Epithelial cell of prostate (primary cell): Measurements from ENCODE around the gene NAALADL1.

ENCODE experiments used
- DNase-seq: peaks from one replicate; pipeline ENCODE4 v3.0.0-alpha.2; 2011; ENCODE audit warnings: low read depth, low spot score
- H3K27ac ChIP-seq: fragments of 450-650 bp; 2 replicates; pipeline ENCODE4 v1.5.1; 2017; ENCODE audit warnings: mild to moderate bottlenecking

The NAALADL1 gene

GRCh38 chr11:65058419-65059054, at the start of gene NAALADL1:
Gene NAALADL1 (minus strand): TSS chr11:65058553. CDS start chr11:65058521, 32 bp downstream.
- H3K27ac ChIP-seq = no peak within 1 kb of the TSS
- DNase-seq = no peak

GRCh38 chr11:65107751-65108468, 49.6 kb upstream of the NAALADL1 start:
- no peak for DNase-seq

GRCh38 chr11:65107078-65107477, 48.7 kb upstream of the NAALADL1 start:
- DNase-seq = no peak
- H3K27ac ChIP-seq = no peak overlapping the region

More at GRCh38 chr11:65107751-65108468, 49.6 kb upstream of the NAALADL1 start:
- no peak overlapping the region for H3K27ac ChIP-seq

- DNase-seq = no peak
- no peak overlapping the region for H3K27ac ChIP-seq
These were observed 46.3 kb upstream of the NAALADL1 start for GRCh38 chr11:65104628-65105027.

GRCh38 chr11:65103476-65103875, 45.1 kb upstream of the NAALADL1 start:
- no peak overlapping the region for H3K27ac ChIP-seq
- DNase-seq = no peak

- no peak for DNase-seq
- peak overlapping the region; percentile 42 for H3K27ac ChIP-seq
These were observed 44.1 kb upstream of the NAALADL1 start for GRCh38 chr11:65102142-65103095.

DNA sequence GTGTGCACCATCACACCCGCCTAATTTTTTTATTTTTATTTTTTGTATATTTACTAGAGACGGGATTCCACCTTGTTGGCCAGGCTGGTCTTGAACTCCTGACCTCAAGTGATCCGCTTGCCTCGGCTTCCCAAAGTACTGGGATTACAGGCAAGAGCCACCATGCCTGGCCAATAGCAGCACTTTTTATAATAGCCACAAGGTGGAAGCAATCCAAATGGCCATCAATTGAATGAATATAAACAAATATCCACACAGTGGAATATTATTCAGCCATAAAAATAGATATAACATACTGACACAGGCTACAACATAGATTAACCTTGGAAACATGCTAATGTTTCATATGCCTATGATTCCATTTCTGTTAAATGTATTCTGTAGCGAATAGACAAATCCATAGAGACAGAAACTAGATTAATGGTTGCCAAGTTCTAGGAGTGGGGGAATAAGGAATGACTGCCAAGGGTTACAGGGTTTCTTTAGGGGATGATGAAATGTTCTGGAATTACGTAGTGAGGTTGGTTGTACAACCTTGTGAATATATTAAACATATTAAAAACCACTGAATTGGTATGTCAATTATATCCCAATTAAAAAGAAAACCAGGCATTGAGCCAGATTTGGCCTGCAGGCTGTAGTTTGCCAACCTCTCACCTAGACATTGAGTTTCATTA, 42.5 kb upstream of the NAALADL1 start:
- H3K27ac ChIP-seq = peak overlapping the region; percentile 42
- no peak for DNase-seq

- peak overlapping the region; percentile 84 for H3K27ac ChIP-seq
- DNase-seq = no peak
These were observed 38.6 kb upstream of the NAALADL1 start for GRCh38 chr11:65096926-65097325.

DNA sequence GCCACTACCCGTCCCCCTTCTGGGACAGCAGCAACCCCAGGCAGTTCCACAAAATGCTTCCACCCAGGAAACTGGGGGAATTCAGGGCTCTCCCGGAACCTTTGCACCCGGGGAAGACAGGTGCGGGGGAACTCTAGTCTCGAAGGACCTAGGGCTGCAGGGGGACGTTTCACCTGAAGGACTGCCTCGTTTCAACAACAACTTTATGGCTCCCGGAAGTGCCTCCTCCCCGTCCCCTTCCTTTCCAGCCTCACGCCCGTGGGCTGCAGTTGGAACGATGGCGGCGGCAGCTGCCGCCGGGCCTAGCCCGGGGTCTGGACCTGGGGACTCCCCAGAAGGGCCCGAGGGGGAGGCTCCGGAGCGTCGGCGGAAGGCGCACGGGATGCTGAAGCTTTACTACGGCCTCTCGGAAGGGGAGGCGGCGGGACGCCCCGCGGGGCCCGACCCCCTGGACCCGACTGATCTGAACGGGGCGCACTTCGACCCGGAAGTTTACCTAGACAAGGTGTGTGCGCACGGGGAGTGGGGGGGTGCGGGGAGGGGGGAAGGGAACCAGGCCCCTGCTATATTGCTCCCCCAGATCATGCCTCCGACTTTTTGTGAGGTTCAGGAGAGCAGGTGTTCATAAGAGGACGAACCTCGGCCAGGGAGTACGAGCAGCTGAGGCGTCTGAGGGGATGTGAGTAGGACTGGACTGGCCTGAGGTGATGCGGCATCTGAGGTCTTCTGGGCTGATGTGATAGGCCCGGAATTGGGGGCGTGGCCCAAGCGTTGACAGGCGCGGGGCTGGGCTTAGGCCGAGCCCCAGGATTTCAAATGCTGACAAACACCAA, 37.8 kb upstream of the NAALADL1 start, which contains the start of gene VPS51:
Gene VPS51 (plus strand): TSS at position 241 of the 833 bp plus-strand sequence. CDS start 37 bp downstream, at position 278.
- peak within 1 kb of the TSS; percentile 84 for H3K27ac ChIP-seq
- no peak for DNase-seq

GRCh38 chr11:65095427-65095826, 37.1 kb upstream of the NAALADL1 start:
- DNase-seq = no peak
- peak overlapping the region; percentile 84 for H3K27ac ChIP-seq

- H3K27ac ChIP-seq = no peak overlapping the region
- no peak for DNase-seq
These were observed 32.3 kb upstream of the NAALADL1 start for GRCh38 chr11:65090628-65091027.

- DNase-seq = no peak
- no peak overlapping the region for H3K27ac ChIP-seq
These were observed 31.3 kb upstream of the NAALADL1 start for GRCh38 chr11:65089621-65090020.

GRCh38 chr11:65087827-65088226, 29.5 kb upstream of the NAALADL1 start:
- no peak for DNase-seq
- no peak overlapping the region for H3K27ac ChIP-seq

DNA sequence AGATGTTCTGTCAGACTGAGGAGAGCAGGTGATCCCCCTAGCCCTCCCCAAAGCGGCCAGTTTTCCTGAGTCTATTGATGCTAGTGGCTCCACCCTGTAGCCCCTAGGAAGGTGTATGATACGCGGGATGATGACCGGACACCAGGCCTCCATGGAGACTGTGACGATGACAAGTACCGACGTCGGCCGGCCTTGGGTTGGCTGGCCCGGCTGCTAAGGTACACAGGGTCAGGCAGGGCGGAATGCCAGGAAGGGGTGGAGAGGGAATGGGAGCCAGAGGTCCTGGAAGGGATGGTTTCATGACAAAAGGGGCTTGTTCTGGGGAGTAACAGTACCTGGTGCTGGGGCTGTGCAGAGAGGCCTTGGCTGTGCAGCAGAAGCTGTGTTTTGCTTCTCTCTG, 28.9 kb upstream of the NAALADL1 start:
- no peak overlapping the region for H3K27ac ChIP-seq
- DNase-seq = no peak

DNA sequence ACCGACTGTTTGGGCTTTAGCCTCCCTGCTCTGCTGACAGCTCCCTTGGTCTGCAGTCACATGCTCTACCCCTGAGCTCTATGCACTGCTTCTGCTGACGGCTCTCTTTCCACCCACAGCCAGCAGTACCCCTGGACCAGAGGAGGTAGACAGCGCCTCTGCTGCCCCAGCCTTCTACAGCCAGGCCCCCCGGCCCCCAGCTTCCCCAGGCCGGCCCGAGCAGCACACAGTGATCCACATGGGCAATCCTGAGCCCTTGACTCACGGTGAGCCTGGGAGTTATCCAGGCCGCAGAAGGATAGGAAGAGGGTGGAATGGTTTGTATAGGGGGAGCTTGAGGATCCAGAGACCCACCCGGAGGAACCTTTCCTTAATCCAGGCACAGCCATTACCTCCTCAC, 28.5 kb upstream of the NAALADL1 start:
- H3K27ac ChIP-seq = no peak overlapping the region
- no peak for DNase-seq

GRCh38 chr11:65085446-65085845, 27.1 kb upstream of the NAALADL1 start:
- H3K27ac ChIP-seq = no peak overlapping the region
- DNase-seq = no peak

GRCh38 chr11:65084598-65085375, 26.4 kb upstream of the NAALADL1 start:
- no peak for DNase-seq
- H3K27ac ChIP-seq = peak overlapping the region; percentile 71

- peak; percentile 78 for DNase-seq
- peak within 1 kb of the TSS; percentile 71 for H3K27ac ChIP-seq
These were observed 25.7 kb upstream of the NAALADL1 start, which contains the start of the genes CDCA5 and ZFPL1 for GRCh38 chr11:65083834-65084597. Gene CDCA5 (minus strand): TSS chr11:65084040. CDS start chr11:65083978, 62 bp downstream. Gene ZFPL1 (plus strand): TSS chr11:65084222. CDS start chr11:65084699, 477 bp downstream.
